Measurements from ENCODE around the gene GARIN1A. TPM values are rescaled to one million over a fixed set of nuclear protein-coding genes. Genes with fewer than 3 reads are reported as not detected.

The GARIN1A gene
- total and polyA plus RNA-seq, 10 of the 15 experiments (the other 5 are each of a cell fraction or from before 2014, with no cell fraction given) = 0.04 to 0.43 (median 0.23) TPM; not detected in 1

GRCh38 chr7:128681794-128682537 lies 9.9 kb downstream of the GARIN1A start (continued):
- TF ChIP-seq CHD2 (IDR thresholded peaks at IDR 0.05; ENCODE audit: borderline replicate concordance, low read depth, low read length) (no peak), CHD4 (IDR thresholded peaks at IDR 0.05) (no peak), SIX5 (IDR thresholded peaks at IDR 0.05; ENCODE audit: low read depth, low read length, severe bottlenecking) (no peak), BCLAF1 (IDR thresholded peaks at IDR 0.05) (no peak), KDM1A (IDR thresholded peaks at IDR 0.05; ENCODE audit: borderline replicate concordance) (no peak), EZH2 (IDR thresholded peaks at IDR 0.05; ENCODE audit: borderline replicate concordance, control insufficient read depth, low read depth, low read length) (no peak), REST (IDR thresholded peaks at IDR 0.05; ENCODE audit: low read depth, low read length) (no peak), SP1 (IDR thresholded peaks at IDR 0.05; ENCODE audit: low read depth, low read length) (no peak), HDGF (IDR thresholded peaks at IDR 0.05) (no peak), POU2F2 (IDR thresholded peaks at IDR 0.05; ENCODE audit: borderline replicate concordance, low read depth, low read length) (no peak), CREM (IDR thresholded peaks at IDR 0.05; ENCODE audit: low read depth) (no peak), SIN3A (IDR thresholded peaks at IDR 0.05; ENCODE audit: low read depth, low read length) (no peak), TAF1 (IDR thresholded peaks at IDR 0.05; ENCODE audit: borderline replicate concordance, low read depth, low read length) (no peak), YBX1 (IDR thresholded peaks at IDR 0.05) (no peak), SMARCA5 (IDR thresholded peaks at IDR 0.05) (no peak), IRF3 (IDR thresholded peaks at IDR 0.05) (no peak), CUX1 (IDR thresholded peaks at IDR 0.05; ENCODE audit: insufficient replicate concordance, low read depth, low read length) (no peak)

Measured in GM12878 (cell line).